ENCODE measurements around the gene C18orf32. TPM values are rescaled to one million over a fixed set of nuclear protein-coding genes. Genes with fewer than 3 reads are reported as not detected.
"Not testable (repeated sequence)": the region's sequence is repeated elsewhere in the genome, so short reads cannot be mapped to it uniquely, and the experiment has no call there.

The C18orf32 gene
- total RNA-seq, 1 experiment from 2014 or later = 38.0 TPM

- DNase-seq, H3K27me3 ChIP-seq, H3K4me3 ChIP-seq, H3K9me3 ChIP-seq, H3K36me3 ChIP-seq: not testable (repeated sequence)
Measured at GRCh38 chr18:49512876-49513275, 25.8 kb upstream of the C18orf32 start.

- H3K4me3 ChIP-seq = no peak overlapping the region
- no peaks in the 10 kb centered on the region for H3K27me3 ChIP-seq
- DNase-seq = peak; percentile 31
- no peaks in the 10 kb centered on the region for H3K36me3 ChIP-seq
- H3K9me3 ChIP-seq = no peaks in the 10 kb centered on the region
Measured at GRCh38 chr18:49510393-49511115, 23.5 kb upstream of the C18orf32 start.

GRCh38 chr18:49506438-49506837 is 19.4 kb upstream of the C18orf32 start:
- H3K4me3 ChIP-seq, H3K36me3 ChIP-seq, H3K9me3 ChIP-seq, H3K27me3 ChIP-seq, DNase-seq: not testable (repeated sequence)

- Histone ChIP-seq H3K9me3 (no peaks in the 10 kb centered on the region), H3K36me3 (no peaks in the 10 kb centered on the region), H3K27me3 (no peaks in the 10 kb centered on the region), H3K4me3 (no peak overlapping the region)
- no peak for DNase-seq
Measured at GRCh38 chr18:49503931-49504330, 16.9 kb upstream of the C18orf32 start.

- H3K4me3 ChIP-seq = no peak overlapping the region
- no peaks in the 10 kb centered on the region for H3K27me3 ChIP-seq
- DNase-seq = no peak
- no peaks in the 10 kb centered on the region for H3K36me3 ChIP-seq
- peaks cover 8% of the 10 kb centered on the region; the same call in 1 of the 2 replicates for H3K9me3 ChIP-seq
Measured at GRCh38 chr18:49500201-49500921, 13.3 kb upstream of the C18orf32 start.

GRCh38 chr18:49499046-49499637 is 12.1 kb upstream of the C18orf32 start:
- DNase-seq = no peak

GRCh38 chr18:49495480-49495879 is 8.4 kb upstream of the C18orf32 start:
- DNase-seq = no peak
- H3K36me3 ChIP-seq = peaks cover 17% of the 10 kb centered on the region
- no peaks in the 10 kb centered on the region for H3K27me3 ChIP-seq
- H3K4me3 ChIP-seq = no peak overlapping the region
- H3K9me3 ChIP-seq = peaks cover 8% of the 10 kb centered on the region; the same call in 1 of the 2 replicates

More at GRCh38 chr18:49499046-49499637, 12.1 kb upstream of the C18orf32 start:
- Histone ChIP-seq H3K4me3 (no peak overlapping the region), H3K9me3 (peaks cover 8% of the 10 kb centered on the region; the same call in 1 of the 2 replicates), H3K27me3 (no peaks in the 10 kb centered on the region), H3K36me3 (no peaks in the 10 kb centered on the region)

- peaks cover 21% of the 10 kb centered on the region for H3K36me3 ChIP-seq
- H3K4me3 ChIP-seq = no peak overlapping the region
- H3K27me3 ChIP-seq = no peaks in the 10 kb centered on the region
- H3K9me3 ChIP-seq = peaks cover 8% of the 10 kb centered on the region; the same call in 1 of the 2 replicates
- DNase-seq = no peak
Measured at GRCh38 chr18:49495076-49495475, 8.0 kb upstream of the C18orf32 start.

GRCh38 chr18:49494660-49495059 is 7.6 kb upstream of the C18orf32 start:
- H3K9me3 ChIP-seq = peaks cover 8% of the 10 kb centered on the region; the same call in 1 of the 2 replicates
- DNase-seq = no peak
- H3K4me3 ChIP-seq = no peak overlapping the region
- H3K36me3 ChIP-seq = peaks cover 25% of the 10 kb centered on the region
- H3K27me3 ChIP-seq = no peaks in the 10 kb centered on the region

GRCh38 chr18:49492694-49493033 is 5.6 kb upstream of the C18orf32 start:
- H3K36me3 ChIP-seq = peaks cover 44% of the 10 kb centered on the region
- H3K9me3 ChIP-seq = peaks cover 3% of the 10 kb centered on the region; the same call in 1 of the 2 replicates
- no peaks in the 10 kb centered on the region for H3K27me3 ChIP-seq
- no peak overlapping the region for H3K4me3 ChIP-seq
- no peak for DNase-seq

GRCh38 chr18:49491857-49492693 is 5.0 kb upstream of the C18orf32 start, which contains the start of gene RPL17:
TSS of gene RPL17 (minus strand) at chr18:49492465.
- no peaks in the 10 kb centered on the region for H3K27me3 ChIP-seq
- peak within 1 kb of the TSS; percentile 84 for H3K4me3 ChIP-seq
- no peaks in the 10 kb centered on the region for H3K9me3 ChIP-seq
- DNase-seq = peak; percentile 82
- H3K36me3 ChIP-seq = peaks cover 46% of the 10 kb centered on the region

- Histone ChIP-seq H3K36me3 (peaks cover 46% of the 10 kb centered on the region), H3K9me3 (no peaks in the 10 kb centered on the region), H3K27me3 (no peaks in the 10 kb centered on the region), H3K4me3 (peak overlapping the region; percentile 84)
- no peak for DNase-seq
Measured at GRCh38 chr18:49491534-49491856, 4.5 kb upstream of the C18orf32 start.

- Histone ChIP-seq H3K9me3 (no peaks in the 10 kb centered on the region), H3K27me3 (no peaks in the 10 kb centered on the region), H3K4me3 (peak overlapping the region; percentile 84), H3K36me3 (peaks cover 46% of the 10 kb centered on the region)
- no peak for DNase-seq
Measured at GRCh38 chr18:49490246-49490762, 3.3 kb upstream of the C18orf32 start.

- peak overlapping the region; percentile 70 for H3K4me3 ChIP-seq
- H3K27me3 ChIP-seq = no peaks in the 10 kb centered on the region
- H3K9me3 ChIP-seq = no peaks in the 10 kb centered on the region
- H3K36me3 ChIP-seq = peaks cover 52% of the 10 kb centered on the region
- DNase-seq = no peak
Measured at GRCh38 chr18:49487711-49488310, 777 bp upstream of the C18orf32 start.

- H3K4me3 ChIP-seq = peak overlapping the region; percentile 70
- H3K9me3 ChIP-seq = no peaks in the 10 kb centered on the region
- no peaks in the 10 kb centered on the region for H3K27me3 ChIP-seq
- H3K36me3 ChIP-seq = peaks cover 46% of the 10 kb centered on the region
- no peak for DNase-seq
Measured at GRCh38 chr18:49486606-49486952, 455 bp downstream of the C18orf32 start.

GRCh38 chr18:49486134-49486533 is 900 bp downstream of the C18orf32 start:
- Histone ChIP-seq H3K27me3 (no peaks in the 10 kb centered on the region), H3K36me3 (peaks cover 44% of the 10 kb centered on the region)
- DNase-seq = no peak

More at GRCh38 chr18:49486134-49486533, 900 bp downstream of the C18orf32 start:
- Histone ChIP-seq H3K9me3 (no peaks in the 10 kb centered on the region), H3K4me3 (peak overlapping the region; percentile 70)

Data from MG63 (cell line).